Measurements from ENCODE around the gene HPX.

GRCh38 chr11:6437423-6437822 lies 3.4 kb downstream of the HPX start:
- TF ChIP-seq, protein P1, sequence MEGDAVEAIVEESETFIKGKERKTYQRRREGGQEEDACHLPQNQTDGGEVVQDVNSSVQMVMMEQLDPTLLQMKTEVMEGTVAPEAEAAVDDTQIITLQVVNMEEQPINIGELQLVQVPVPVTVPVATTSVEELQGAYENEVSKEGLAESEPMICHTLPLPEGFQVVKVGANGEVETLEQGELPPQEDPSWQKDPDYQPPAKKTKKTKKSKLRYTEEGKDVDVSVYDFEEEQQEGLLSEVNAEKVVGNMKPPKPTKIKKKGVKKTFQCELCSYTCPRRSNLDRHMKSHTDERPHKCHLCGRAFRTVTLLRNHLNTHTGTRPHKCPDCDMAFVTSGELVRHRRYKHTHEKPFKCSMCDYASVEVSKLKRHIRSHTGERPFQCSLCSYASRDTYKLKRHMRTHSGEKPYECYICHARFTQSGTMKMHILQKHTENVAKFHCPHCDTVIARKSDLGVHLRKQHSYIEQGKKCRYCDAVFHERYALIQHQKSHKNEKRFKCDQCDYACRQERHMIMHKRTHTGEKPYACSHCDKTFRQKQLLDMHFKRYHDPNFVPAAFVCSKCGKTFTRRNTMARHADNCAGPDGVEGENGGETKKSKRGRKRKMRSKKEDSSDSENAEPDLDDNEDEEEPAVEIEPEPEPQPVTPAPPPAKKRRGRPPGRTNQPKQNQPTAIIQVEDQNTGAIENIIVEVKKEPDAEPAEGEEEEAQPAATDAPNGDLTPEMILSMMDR (IDR thresholded peaks at IDR 0.05): no peak
- TF ChIP-seq POLR2A (IDR thresholded peaks at IDR 0.05): no peak

All from thyroid gland (tissue), 4 donors.